Glomerular visceral epithelial cell (primary cell): ENCODE results near the gene TAF4B.

ENCODE experiments used
- DNase-seq: peaks from one replicate; pipeline ENCODE4 v3.0.0-alpha.2; 2016; ENCODE audit errors: extremely low spot score

Gene TAF4B

GRCh38 chr18:26383454-26384270 lies 157.4 kb downstream of the TAF4B start:
- DNase-seq = peak; percentile 60

GRCh38 chr18:26386002-26386401 lies 159.8 kb downstream of the TAF4B start:
- no peak for DNase-seq

GRCh38 chr18:26386441-26386840 lies 160.2 kb downstream of the TAF4B start:
- no peak for DNase-seq

GRCh38 chr18:26394047-26394654 lies 167.9 kb downstream of the TAF4B start:
- DNase-seq = no peak

GRCh38 chr18:26397019-26397418 lies 170.8 kb downstream of the TAF4B start:
- DNase-seq = no peak

- DNase-seq = no peak
Observed at GRCh38 chr18:26403491-26403890, 177.2 kb downstream of the TAF4B start.

GRCh38 chr18:26405190-26405801 lies 179.1 kb downstream of the TAF4B start:
- DNase-seq = peak; percentile 63

GRCh38 chr18:26406324-26406723 lies 180.1 kb downstream of the TAF4B start:
- DNase-seq = no peak

GRCh38 chr18:26406854-26407517 lies 180.7 kb downstream of the TAF4B start:
- DNase-seq = no peak

GRCh38 chr18:26407736-26408601 lies 181.7 kb downstream of the TAF4B start:
- DNase-seq = no peak

- DNase-seq = no peak
Observed at GRCh38 chr18:26409091-26409490, 182.8 kb downstream of the TAF4B start.

- no peak for DNase-seq
Observed at GRCh38 chr18:26414901-26415440, 188.7 kb downstream of the TAF4B start.

GRCh38 chr18:26415631-26416030 lies 189.4 kb downstream of the TAF4B start:
- no peak for DNase-seq

GRCh38 chr18:26416652-26417150 lies 190.5 kb downstream of the TAF4B start:
- no peak for DNase-seq

GRCh38 chr18:26417190-26417589 lies 190.9 kb downstream of the TAF4B start:
- no peak for DNase-seq

GRCh38 chr18:26418225-26418624 lies 192.0 kb downstream of the TAF4B start:
- no peak for DNase-seq

- DNase-seq = no peak
Observed at GRCh38 chr18:26419746-26420145, 193.5 kb downstream of the TAF4B start.

- no peak for DNase-seq
Observed at GRCh38 chr18:26421503-26421902, 195.3 kb downstream of the TAF4B start.

GRCh38 chr18:26421931-26422330 lies 195.7 kb downstream of the TAF4B start:
- no peak for DNase-seq

- no peak for DNase-seq
Observed at GRCh38 chr18:26422472-26423162, 196.4 kb downstream of the TAF4B start.
